A204.1 (cell line): Measurements from ENCODE around the gene CLIC6.

Source experiments
- FAIRE-seq: peaks from 2 replicates; lab custom pipeline; 2012; peaks lifted over from hg19 to GRCh38; lab: Jason Lieb, UNC

Gene CLIC6

GRCh38 chr21:34728479-34728878 is 59.7 kb downstream of the CLIC6 start:
- FAIRE-seq, result no peak

GRCh38 chr21:34730194-34730593 is 61.4 kb downstream of the CLIC6 start:
- FAIRE-seq, result no peak

DNA sequence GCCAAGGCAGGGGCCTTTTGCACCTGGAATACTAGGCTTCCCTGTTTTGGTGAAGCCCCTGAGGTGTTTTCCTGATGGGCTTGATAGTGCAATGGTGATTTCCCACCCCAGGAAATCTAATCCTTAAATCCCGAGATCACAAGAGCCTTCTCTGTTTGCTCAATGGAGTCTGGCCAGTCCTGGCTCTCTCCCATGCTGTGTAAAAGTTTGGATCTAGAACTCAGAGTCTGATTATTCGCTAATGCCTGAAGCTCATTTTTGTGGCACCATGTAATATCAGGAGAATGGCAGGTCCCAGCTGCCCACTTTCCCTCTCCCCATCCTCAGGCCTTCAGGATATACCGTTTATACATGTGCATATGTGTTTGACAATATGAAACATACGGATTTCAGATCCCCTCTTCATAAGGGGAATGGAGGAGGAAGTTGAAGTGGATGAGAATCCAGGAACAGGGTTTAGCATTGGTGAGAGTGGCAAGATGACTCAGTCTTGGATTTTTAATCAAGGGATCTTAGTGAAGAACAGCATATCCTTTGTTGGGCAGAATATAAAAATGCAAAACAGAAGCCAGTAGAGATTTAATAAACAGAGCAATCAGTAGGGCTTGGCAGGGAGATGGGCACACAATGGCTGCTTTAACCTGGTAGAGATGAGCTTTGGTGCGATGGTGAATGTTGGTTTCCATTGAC is 62.1 kb downstream of the CLIC6 start:
- FAIRE-seq, result no peak

DNA sequence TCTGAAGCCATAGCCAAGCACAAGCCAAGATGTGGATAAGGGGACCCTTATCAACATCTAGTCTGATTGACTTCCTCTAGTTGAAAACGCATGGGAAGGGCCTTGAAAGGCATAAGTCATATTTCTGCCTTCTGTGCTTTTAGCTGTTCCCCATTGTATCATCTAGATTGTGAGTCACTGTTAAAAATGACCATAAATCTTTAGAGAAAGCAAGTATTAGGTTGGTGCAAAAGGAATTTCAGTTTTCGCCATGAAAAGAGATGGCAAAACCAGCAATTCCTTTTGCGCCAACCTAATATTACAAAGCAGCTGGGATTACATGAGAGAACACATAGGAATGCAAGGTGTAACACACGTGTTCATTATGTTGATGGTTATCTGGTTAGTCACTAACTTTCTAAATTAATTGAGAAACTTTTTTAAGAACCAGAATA is 63.6 kb downstream of the CLIC6 start:
- no peak for FAIRE-seq

DNA sequence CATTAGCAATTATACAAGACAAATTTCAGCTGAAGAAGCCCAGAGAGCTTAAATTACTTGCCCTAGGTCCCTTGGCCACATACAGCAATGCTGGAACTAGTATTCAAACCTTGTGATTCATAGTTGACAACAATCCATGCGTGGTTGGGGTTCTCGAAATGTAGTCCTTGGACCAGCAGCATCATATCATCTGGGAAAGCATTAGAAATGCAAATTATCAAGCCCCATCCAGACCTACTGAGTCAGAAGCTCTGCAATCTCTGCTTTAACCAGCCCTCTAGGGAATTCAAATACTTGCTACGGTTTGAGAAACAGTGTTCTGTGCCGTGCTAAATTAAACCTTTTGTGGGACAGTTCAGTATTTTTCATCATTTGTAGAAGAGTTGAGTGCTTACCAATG is 65.1 kb downstream of the CLIC6 start:
- FAIRE-seq, result no peak

- no peak for FAIRE-seq
These were observed 65.9 kb downstream of the CLIC6 start for GRCh38 chr21:34734696-34735095.

GRCh38 chr21:34736116-34736874 is 67.5 kb downstream of the CLIC6 start:
- FAIRE-seq, result no peak

DNA sequence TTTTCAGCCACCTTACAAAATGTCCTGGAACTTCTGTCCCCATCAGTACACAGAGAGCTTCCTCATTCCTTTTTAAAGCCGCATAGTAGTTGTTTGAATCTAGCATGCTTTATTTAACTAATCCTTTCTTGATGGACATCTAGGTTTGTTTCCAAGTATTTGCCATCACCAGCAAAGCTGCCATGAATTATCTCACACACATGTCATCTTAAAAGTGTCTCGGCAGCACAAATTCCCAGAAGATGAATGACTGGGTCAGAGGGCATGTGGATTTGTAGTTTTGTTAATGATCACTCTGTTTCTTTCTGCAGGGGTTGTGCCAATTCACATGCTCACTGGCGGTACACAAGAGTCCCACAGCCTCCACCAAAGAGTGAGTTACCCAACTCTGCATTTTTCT is 68.3 kb downstream of the CLIC6 start:
- FAIRE-seq, result no peak

DNA sequence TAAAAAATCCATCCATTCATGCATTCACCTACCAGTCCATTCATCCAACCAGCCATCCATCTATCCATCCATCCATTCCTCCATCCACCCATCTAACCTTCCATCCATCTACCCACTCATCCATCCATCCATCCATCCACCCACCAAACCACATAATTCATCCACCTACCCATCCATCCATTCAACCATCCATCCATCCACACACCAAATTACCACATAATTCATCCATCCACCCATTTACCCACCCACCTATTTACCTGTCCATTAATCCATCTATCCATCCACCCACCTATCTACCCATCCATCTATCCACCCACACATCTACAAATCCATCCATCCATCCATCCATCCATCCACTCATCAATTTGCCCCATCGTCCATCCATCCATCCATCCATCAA is 71.4 kb downstream of the CLIC6 start:
- no peak for FAIRE-seq

GRCh38 chr21:34743285-34743684 is 74.5 kb downstream of the CLIC6 start:
- FAIRE-seq, result no peak

DNA sequence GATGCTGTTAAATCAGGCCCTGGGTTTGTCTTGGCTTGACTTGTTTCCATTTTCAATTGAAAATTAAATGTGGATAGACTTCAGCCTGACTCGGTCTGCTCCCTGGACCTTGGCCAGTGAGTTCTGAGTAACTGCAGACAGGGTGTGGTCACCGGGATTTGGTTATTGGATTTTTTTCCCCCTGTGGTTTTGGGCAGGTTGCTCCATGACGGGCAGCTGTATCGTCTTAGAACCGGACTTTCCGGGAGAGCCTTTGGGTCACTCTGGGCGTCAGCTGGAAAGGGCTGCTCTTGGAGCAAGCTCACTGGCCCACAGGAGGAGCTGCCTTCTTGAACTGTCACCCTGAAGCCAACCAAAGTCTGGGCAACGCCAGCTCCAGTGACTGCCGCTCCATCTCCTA is 75.0 kb downstream of the CLIC6 start:
- FAIRE-seq, result no peak

DNA sequence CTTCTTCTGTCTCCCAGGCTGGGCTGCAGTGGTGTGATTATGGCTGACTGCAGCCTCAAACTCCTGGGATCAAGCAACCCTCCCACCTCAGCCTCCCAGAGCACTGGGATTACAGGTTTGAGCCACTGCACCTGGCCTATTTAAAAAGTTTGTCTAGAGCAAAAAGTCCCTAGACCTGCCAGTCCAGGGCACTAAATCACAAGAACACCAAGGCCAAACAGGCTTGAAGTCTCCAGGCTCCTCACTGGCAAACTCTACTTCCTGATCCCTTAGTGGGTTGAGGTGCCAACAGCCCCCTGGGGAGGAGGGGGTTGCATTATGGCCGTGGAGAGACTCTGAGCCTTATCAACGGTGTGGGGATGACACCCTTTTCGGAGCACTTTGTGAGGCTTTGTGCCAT is 76.0 kb downstream of the CLIC6 start:
- FAIRE-seq, result no peak

GRCh38 chr21:34745557-34746255 is 76.9 kb downstream of the CLIC6 start:
- peak; percentile 29 for FAIRE-seq

- FAIRE-seq, result no peak
These were observed 80.1 kb downstream of the CLIC6 start for GRCh38 chr21:34748862-34749261.

DNA sequence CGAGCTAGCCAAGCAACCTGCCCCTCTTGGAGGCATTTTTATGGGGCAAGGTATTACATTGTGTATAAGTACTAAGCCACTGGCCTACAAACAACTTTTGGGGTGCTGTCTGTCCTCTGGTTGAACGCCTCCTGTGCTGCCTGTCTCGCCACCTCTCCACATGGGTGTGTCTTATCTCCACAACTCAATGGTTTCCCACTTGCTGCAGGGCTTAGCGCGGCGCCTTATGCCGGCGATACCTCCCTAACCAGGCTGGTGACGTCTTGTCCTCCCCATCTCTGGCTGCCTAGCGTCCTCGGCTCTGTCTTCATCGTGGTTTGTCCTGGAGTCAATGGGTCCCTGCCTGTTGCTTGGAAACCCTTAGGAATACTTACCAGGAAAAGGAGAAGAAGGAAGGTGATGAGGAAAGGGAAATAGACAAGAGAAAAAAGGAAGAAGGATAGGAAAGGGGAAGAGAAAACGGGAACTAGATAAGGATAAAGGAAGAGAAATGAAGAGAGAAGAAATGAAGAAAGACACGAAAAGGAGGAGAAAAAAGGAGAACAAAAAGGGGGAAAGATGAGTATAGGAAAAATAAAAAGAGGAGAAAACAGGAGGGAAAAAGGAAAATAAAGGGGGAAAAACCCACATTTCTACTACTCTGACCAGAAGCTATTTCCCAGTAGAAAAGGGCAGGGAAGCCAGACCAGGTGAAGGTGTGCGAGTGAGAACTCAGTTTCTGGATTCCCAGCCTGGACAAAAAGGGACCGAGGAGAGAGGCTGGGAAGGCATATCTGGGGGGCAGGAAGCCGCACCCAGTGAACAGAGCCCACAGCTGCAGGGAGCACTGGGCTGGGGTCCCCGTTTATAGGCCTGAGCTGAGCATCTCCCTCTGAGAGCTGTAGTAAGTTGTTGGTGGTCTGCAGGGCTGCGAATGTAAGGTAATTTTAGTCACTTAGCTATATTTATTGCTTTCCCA is 86.2 kb downstream of the CLIC6 start:
- no peak for FAIRE-seq

GRCh38 chr21:34761758-34762330 is 93.0 kb downstream of the CLIC6 start:
- FAIRE-seq, result no peak

GRCh38 chr21:34762786-34763185 is 94.0 kb downstream of the CLIC6 start:
- FAIRE-seq, result no peak

DNA sequence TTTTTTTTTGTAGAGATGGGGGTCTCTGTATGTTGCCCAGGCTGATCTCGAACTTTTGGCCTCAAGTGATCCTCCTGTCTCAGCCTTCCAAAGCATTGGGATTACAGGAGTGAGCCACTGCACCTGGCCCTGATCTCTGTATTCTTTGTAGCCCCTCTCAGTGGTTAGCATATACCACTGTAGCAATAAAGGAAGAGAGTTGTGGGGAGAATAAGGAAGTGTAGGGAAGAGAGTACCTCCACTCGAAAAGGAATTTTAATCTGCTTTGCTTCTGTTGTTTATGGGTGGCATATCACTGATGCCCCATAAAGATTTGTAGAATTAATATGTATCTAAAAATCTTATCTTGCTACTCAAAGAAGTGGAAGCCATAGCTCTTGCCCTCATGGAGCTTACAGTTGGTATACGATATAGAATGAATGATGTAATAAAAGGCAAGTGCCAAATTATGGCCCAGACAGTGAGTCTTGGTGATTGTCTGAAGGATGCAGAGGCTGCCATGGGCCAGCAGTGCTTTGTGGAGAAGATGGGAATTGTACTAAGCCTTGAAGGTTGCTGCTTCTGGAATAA is 96.0 kb downstream of the CLIC6 start:
- no peak for FAIRE-seq

GRCh38 chr21:34765619-34766018 is 96.8 kb downstream of the CLIC6 start:
- no peak for FAIRE-seq

DNA sequence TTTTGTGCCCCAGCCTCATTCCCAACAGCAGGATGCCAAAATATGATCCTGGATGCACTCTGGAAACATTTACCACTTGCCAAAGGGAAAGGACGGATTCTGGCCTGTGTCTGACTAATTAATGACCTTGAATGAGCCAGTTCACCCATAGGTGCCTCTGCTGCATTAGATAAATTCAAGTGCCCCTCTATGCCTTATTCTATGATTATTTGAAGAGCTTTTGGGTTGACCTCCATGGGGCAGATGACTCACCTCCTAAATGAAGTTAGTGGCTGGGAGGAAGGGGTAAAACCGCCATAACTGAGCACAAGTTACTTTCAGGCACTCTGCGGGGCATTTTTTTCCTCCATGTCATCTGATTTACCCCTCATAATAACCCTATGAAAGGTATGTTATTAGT is 98.1 kb downstream of the CLIC6 start:
- FAIRE-seq, result no peak
